T-helper 2 cell treated with Interferon-gamma antibody and Interleukin-4, amounts not matched to agents 100 ng/mL and 5 ng/mL, for 36 hours (primary cell): Measurements from ENCODE around the gene NMNAT2. TPM values are rescaled to one million over a fixed set of nuclear protein-coding genes. Genes with fewer than 3 reads are reported as not detected.
"Not testable (repeated sequence)": the region's sequence is repeated elsewhere in the genome, so short reads cannot be mapped to it uniquely, and the experiment has no call there.

Source experiments
- intact Hi-C: fragments of 100-400 bp; cut with micrococcal nuclease; formaldehyde crosslinking; loops from one replicate; pipeline ENCODE4 v1.15.1; 2023
- total RNA-seq: library from RNA; stranded (reverse); gene quantifications from 2 replicates; pipeline ENCODE4 v1.2.3, GENCODE V29; 2022

Gene NMNAT2
- total RNA-seq, 1 donor from 2014 or later = 0.05 TPM

GRCh38 chr1:183267646-183268431 is 150.3 kb downstream of the NMNAT2 start:
- intact Hi-C loops = no loop called here

DNA sequence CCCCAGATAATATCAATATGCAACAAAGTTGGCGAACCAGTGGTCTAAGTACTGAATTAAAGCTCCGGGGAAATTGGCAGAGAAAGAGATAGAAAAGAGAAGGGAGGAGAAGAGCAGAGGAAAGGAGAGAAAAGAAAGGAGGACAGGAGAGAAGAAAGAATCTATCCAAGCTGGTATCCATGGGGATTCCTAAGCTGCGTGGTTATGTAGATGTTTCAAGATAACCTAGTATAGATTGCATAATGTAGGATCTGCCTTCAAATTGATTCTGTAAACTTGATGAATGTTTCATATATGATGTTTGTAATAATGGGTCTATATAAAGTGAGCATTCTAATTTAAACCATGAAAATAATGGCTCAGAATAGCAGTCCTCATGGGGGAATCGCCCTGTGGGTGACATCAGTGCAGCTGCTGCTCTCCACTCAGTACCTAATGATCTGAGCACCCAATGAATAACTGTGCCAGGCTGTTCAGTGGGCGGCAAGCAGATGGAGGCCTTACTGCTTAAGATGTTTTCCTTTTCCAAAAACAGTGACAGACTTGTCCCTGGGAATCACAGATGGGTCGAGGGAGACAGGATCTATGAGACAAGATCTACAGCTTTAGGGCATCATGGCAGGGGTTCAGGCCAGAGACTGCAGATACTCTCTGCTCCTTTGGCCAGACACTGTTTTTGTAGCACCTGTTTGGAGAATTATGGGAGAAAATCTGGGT is 154.1 kb downstream of the NMNAT2 start:
- intact Hi-C loops = no loop called here

GRCh38 chr1:183262628-183263200 is 155.5 kb downstream of the NMNAT2 start:
- intact Hi-C loops = no loop called here

GRCh38 chr1:183259924-183260323 is 158.3 kb downstream of the NMNAT2 start:
- intact Hi-C loops = no loop called here

- intact Hi-C loops = no loop called here
Measured at GRCh38 chr1:183255073-183255472, 163.1 kb downstream of the NMNAT2 start.

GRCh38 chr1:183251959-183252450 is 166.2 kb downstream of the NMNAT2 start:
- intact Hi-C loops = no loop called here

DNA sequence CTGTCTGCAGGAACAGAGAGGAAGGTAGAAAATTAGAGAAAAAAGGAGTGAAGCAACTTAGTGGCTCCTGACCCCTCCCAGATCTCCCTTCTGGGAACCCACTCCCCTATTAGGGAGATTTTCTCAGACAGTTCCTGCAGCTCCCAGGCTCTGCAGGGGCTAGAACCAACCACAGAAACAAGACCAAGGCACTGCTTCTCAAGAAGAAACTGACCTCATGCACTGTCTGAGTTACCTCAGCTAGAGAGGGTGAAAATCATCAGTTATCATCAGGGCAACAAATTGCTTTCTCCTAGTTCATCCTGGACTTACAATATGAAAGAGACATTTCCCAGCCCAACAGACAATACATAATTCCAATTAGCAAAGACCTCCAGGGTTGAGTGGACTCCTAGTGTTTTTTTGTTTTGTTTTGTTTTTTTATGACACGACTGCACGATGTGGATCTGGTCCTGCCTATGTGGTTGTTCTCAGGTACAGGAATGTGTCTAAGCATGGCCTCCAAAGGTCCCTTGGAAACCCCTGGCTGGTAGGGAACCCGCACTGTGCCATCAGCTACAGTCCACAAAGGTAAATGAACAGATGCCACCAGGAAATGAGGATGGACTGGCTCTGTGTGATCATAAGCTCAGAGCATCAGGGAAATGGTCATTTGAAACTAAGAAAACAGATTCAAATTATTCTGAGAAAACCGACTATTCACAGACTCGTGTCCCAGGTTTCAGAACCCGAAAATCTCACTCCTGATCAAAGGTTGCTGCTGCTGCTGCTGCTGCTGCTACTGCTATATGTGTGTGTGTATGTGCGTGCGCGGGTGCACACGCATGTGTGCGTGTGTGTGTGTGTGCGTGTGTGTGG is 166.8 kb downstream of the NMNAT2 start:
- intact Hi-C loops = no loop called here

DNA sequence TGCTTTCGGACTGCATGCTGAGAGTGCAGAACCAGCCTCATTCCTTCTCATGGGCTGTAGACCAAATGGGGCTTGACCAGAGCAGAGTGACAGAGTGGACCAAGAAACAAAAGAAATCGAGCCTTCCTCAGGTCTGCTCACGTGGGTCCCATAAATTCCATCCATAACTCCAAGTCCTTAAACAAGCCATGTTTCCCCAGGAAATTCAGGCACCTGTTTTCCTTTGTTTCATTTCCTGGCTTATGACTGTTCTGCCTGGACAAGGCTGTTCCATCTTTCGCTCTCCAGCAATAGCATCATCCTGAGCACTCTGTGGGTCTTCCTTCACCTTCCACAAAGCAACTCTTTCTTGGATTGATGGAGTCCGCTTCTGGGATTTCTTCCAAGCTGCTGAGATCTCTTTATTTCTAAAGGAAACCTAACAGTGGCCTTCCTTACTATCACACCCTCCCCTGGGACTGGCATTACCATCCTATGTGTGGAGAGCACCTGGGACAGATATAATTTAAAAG is 168.2 kb downstream of the NMNAT2 start:
- intact Hi-C loops = no loop called here

GRCh38 chr1:183248989-183249691 is 169.0 kb downstream of the NMNAT2 start:
- intact Hi-C loops = no loop called here

DNA sequence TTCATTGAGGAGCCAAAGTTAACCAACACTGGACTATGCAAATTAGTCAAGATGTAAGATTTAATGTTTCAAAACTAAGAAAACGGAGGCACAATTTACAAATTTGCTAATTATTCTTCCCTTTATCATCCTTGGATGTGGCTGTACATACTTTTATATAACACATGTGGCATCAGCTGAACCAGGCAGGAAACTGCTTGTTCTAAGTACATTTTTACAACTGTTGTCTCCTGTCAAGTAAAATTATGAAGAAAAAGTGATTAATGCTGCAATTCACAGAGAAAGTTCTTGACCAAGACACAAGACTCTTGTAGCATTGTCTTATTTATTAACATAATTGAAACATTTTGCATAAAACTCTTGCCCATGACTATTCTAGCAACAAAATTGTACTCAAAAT is 170.2 kb downstream of the NMNAT2 start:
- intact Hi-C loops = no loop called here

DNA sequence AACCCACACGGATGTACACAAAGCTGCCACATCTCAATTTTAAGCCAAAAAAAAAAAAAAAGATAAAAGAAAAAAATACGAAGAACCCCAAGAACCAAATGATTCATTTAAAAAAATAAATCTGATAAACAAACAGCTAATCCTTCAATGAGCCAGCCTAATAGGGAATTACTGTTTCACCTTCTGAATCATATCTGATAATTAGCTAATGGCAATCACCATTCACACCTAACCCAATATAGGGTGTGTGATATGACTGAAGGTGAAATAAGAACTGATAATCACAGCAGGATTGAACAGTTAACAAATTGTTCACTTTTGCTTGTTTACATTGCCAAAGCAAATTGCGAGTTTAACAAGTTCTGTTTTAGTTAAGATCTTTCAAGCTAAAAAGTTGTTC is 170.7 kb downstream of the NMNAT2 start:
- intact Hi-C loops = no loop called here

GRCh38 chr1:183247066-183247465 is 171.1 kb downstream of the NMNAT2 start:
- intact Hi-C loops = no loop called here

GRCh38 chr1:183246436-183246835 is 171.7 kb downstream of the NMNAT2 start:
- intact Hi-C loops = no loop called here

DNA sequence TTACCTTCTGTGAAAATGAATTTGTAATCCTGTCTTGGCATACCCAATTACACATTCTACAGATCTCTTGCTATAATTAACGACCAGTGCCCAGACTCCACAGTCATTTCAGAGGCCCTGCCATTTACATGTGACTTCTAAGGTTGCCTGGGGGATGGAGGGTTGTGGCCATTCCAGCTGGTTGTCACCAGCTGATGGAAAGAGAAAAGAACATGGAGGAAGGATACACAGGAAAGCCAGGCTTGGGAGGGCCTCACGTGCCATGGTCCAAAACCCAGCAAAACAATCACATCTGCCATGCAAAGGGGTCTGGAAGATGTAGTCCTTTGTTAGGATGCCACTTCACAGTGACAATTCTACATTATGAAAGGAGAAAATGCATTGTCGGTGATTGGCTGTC is 172.8 kb downstream of the NMNAT2 start:
- intact Hi-C loops = no loop called here

- intact Hi-C loops = no loop called here
Measured at GRCh38 chr1:183244466-183244865, 173.7 kb downstream of the NMNAT2 start.

DNA sequence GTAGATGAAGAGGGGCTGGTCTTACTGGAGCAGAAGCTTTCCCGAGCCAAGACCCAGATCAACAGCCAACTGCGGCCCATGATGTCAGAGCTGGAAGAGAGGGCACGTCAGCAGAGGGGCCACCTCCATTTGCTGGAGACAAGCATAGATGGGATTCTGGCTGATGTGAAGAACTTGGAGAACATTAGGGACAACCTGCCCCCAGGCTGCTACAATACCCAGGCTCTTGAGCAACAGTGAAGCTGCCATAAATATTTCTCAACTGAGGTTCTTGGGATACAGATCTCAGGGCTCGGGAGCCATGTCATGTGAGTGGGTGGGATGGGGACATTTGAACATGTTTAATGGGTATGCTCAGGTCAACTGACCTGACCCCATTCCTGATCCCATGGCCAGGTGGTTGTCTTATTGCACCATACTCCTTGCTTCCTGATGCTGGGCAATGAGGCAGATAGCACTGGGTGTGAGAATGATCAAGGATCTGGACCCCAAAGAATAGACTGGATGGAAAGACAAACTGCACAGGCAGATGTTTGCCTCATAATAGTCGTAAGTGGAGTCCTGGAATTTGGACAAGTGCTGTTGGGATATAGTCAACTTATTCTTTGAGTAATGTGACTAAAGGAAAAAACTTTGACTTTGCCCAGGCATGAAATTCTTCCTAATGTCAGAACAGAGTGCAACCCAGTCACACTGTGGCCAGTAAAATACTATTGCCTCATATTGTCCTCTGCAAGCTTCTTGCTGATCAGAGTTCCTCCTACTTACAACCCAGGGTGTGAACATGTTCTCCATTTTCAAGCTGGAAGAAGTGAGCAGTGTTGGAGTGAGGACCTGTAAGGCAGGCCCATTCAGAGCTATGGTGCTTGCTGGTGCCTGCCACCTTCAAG is 174.8 kb downstream of the NMNAT2 start:
- intact Hi-C loops = no loop called here

DNA sequence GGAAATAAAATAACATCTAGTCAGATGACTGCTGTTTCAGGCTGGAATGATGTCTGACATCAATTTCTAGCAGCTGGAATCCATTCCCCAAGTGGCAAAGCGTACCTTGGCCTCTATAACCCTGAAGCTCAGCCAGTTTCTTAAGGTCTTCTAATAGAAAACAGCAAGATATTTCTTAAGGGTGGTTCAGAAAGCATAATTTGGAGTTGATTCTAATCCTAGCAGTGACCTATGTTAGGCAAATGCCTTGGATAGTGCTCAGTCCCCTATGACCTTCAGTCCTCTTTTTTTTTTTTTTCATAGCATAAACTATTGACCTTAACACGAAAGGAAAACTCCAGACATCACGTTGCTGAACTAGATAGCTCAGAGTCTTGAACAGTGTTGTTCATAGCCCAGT is 175.6 kb downstream of the NMNAT2 start:
- intact Hi-C loops = no loop called here

- intact Hi-C loops = no loop called here
Measured at GRCh38 chr1:183241471-183241870, 176.7 kb downstream of the NMNAT2 start.

GRCh38 chr1:183240853-183241252 is 177.3 kb downstream of the NMNAT2 start:
- intact Hi-C loops = not testable (repeated sequence)

- intact Hi-C loops = no loop called here
Measured at GRCh38 chr1:183240526-183240825, 177.7 kb downstream of the NMNAT2 start.
